Effector CD4-positive, alpha-beta T cell (primary cell): ENCODE data around the gene VTI1A.

Experiments
- DNase-seq: peaks from one replicate; pipeline ENCODE4 v3.0.0-alpha.2; 2020

The VTI1A gene

DNA sequence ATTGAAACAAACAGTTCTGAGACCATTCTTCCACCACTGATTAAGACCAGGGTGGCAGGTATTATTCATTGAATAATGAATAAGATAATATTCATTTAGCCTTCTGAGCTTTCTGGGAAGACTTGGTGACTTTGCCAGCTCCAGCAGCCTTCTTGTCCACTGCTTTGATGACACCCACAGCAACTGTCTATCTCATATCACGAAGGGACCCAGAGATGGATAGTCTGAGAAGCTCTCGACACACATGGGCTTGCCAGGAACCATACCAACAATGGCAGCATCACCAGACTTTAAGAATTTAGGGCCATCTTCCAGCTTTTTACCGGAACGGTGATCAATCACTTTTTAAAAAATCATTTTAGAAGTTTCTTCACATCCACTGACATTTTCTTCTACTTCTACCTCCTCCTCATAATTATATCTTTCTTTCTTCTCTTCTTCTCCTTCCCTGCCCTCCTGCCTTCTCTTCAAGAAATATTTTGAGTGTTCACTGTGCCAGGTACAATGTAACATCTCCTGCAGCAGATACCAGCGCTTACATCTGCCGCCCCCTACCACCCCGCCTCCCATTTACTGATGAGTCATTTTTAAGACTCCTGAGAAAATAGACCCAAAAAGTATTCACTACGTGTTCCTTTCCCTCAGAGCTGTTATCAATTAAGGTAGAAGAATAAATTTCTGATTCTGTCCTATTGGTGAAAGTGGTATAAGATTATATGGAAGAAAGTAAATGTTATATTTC, 101.7 kb downstream of the VTI1A start:
- no peak for DNase-seq

DNA sequence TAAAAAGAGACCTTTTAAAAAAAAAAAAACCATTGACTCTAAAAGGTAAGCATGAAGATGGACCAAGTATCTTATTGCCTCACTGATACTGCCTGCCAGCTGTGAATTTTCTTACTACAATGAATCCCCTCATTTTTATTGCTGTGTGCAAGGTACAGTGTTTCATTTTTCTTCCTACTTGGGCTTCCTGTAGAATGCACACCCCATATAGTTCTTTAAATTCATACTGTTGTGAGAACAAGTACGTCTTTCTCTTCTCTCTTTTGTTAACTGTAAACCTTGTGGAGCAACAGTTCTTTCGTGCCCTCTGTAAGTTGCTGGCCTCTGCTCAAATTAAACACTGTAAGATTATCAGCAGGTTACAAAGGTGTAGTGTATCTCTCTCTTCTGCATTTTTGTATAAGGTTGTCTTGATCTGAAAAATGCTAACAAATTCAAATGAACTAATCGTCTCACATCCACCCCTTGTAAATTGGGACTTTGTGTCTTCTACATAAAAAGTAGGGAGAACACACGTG, 105.6 kb downstream of the VTI1A start:
- DNase-seq: no peak

GRCh38 chr10:112553315-112553714, 106.3 kb downstream of the VTI1A start:
- DNase-seq: no peak

GRCh38 chr10:112554263-112554662, 107.2 kb downstream of the VTI1A start:
- no peak for DNase-seq

GRCh38 chr10:112557197-112557596, 110.2 kb downstream of the VTI1A start:
- no peak for DNase-seq

DNA sequence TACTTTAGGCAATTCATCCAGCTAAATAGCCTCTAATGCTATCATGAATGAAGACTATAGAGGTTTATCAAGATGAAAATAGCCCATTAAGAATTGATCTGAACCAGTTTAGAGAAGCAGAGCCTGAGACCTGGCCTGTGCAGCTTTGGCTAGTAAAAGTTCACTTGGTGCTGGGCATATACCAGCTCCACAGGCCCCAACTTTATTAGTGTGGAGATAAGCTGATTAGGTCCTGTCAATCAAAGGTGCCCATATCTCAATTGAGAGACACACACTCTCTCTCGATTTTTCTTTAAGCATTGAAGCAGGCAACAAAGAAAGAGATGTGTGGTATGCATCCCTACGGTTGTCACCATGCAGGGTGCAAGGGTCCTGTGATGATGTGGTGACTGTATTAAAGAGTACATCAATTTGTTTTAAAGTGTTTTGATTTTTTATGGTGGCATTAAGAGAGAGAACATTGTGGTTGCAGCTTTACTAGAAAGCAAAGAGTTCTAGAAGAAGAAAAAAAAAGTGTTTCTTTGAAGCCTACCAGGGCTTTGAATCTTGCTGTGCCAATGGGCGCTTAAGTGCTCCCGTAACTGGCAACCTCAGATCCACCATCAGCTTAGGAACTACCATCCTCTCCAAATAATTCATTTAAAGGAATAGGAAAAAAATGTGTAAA, 111.6 kb downstream of the VTI1A start:
- DNase-seq: no peak

- no peak for DNase-seq
Observed at GRCh38 chr10:112559349-112559748, 112.3 kb downstream of the VTI1A start.

GRCh38 chr10:112562122-112562521, 115.1 kb downstream of the VTI1A start:
- no peak for DNase-seq

DNA sequence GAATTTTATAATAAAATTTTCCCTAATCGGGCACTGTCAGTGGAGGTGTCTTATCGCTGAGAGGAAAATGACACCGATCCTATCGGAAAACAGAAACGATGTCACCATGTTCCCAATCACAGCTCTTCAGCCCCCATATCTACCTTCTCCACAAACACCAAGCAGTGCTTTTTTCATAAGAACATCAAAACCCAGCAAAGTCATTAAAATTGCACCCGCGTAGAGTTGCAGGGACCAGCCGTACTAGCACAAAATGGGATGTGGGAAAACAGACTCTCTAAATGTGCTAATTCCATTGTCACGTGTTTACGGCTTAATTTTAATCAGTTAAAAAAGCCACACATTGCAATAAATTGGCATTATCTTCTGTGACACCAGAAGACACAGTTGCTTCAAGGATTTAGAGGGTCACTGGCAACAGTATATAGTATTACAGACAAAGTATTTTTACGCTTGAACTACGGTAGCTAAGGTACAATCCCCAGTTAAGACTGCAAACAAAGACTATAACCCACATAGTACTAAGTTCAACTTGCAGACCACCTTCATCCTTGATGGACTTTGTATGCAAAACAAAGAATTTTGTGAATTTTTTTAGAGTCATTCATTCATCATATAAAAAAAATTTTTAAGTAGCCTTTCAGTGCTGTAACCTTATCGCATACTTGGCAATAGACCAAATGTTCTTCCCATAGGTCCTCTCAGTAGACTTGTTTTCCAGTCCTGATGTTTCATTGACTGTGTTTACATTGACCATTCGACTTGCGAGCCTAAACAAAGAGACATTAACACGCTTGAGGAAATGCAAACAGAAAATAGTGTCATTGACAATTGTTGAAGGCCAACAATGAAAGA, 116.0 kb downstream of the VTI1A start:
- no peak for DNase-seq

- no peak for DNase-seq
Observed at GRCh38 chr10:112564337-112564736, 117.3 kb downstream of the VTI1A start.

GRCh38 chr10:112565434-112566053, 118.5 kb downstream of the VTI1A start:
- DNase-seq: no peak

DNA sequence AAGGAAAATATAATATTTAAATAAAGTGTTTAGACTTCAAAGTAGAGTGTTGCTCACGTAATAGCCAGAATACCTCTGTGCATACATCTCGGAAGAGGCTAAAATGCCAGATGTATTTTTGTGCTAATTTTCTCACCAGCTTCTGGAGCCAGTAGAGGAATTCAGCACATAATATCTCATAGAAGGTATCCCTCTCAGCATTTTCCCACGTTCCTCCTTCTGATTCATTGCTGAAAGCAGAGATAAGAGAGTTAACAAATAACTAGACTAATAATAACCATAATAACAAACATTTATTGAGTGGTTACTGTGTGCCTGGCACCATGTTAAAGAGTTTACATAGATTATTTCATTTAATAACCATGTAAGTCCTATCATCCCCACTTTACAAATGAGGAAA, 123.6 kb downstream of the VTI1A start:
- no peak for DNase-seq

DNA sequence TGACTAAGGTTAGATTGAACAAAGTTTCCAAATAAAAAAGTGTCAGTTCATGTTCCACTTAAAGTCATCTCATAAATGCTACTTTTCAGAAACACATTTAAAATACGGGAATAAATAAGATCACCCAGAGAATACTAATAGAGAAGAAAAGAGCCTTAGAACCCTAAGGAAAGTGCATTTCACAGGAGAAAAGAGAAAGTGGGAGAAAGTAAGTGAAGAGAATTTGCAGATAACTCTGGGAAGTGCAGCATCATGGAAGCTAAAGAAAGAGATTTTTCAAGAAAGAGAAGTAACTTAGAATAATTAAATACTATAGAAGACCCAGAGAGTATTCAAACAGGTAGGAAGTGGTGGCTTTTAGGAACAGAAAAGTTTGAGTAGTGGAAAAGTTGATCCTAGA, 132.6 kb downstream of the VTI1A start:
- DNase-seq: no peak

GRCh38 chr10:112580267-112580666, 133.3 kb downstream of the VTI1A start:
- no peak for DNase-seq

- DNase-seq: no peak
Observed at GRCh38 chr10:112581921-112582320, 134.9 kb downstream of the VTI1A start.

DNA sequence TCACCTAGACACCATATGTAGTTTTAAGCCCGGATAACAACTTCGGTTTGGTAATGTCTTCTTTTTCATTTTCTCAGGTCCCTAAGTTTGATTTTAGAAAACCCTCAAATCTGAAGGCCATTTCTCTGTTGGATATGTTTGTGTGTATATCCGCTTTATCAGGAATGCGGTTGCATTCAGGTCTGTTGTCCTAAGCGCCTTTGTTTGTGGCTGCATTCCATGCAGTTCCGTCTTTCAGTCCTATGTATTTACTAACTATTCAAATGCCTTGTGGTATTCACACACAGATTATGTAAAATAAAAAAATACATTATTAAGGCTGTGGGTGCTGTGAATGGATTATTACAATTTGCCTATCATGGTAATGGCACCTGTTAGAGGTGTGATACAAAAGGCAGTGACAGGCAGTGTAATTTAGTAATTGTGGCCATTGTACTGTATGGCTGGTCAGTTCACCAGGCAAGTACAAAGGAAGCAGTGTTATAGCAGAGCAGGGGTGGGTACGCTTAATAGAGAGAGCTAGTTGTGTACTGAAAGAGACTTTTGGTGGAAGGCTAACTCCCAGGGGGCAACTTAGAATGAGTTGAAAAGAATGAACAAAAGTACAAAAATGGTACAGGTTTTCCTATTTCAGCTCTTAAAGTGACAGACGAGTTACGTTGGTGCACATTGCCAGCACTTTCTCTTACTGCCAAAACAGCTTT, 136.4 kb downstream of the VTI1A start:
- DNase-seq: no peak

DNA sequence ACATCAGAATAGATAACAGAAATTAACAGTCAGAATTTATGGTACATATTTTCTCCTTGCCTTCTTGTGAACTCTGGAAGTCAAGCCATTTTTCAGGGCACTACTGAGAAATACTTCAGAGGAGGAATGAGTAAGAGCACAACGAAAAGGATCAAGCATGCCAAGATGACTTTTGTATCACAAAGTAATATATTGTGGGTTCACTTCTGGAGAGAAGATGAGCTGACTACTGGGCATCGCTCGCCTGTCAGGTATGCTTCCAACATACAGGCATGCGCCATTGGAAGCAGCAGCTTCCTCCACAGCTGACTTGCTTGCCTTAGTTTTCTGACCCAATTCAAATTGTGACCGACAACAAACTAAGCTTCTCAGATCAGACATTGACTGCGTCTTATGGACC, 137.3 kb downstream of the VTI1A start:
- DNase-seq: no peak

DNA sequence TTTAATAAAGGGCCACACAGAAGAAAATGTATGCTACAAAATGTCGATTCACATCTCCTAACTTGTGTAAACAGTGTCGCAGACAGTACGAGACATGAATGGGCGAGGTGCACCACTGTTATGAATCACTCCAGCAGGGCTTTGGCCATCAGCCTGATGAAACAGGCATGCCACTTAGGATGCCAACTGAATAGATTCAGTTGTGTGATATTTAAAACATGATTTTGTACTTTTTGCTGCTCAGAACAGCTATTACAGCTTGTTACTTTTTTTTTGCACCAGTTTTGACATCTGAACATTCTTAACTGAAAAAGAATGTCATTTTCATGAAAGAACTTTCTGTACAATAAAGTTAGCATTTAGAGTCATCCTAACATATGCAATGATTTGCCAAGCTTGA, 138.1 kb downstream of the VTI1A start:
- no peak for DNase-seq

DNA sequence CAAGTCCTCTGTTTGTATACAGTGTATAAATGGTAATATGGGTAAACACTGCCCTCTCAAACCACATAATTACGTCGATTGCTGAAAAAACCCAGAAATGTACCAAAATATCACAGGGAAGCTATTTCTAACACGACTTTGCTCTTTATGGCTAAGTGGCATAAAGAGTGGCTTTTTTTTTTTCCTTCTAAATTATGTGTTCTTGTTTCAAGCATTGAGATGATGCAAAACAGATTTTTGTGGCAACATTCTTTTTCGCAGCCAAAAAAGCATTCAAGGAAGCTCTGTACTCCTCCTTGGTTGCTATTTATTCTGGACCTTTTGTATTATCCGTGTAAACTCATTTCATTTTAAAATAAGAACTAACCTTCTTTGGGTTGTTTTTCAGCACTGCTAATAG, 138.9 kb downstream of the VTI1A start:
- no peak for DNase-seq

- no peak for DNase-seq
Observed at GRCh38 chr10:112587729-112588128, 140.7 kb downstream of the VTI1A start.

GRCh38 chr10:112588225-112588990, 141.4 kb downstream of the VTI1A start:
- no peak for DNase-seq

GRCh38 chr10:112589081-112589480, 142.1 kb downstream of the VTI1A start:
- no peak for DNase-seq
